GM21447 (cell line): ENCODE results near the gene LRMDA.
"Not testable (repeated sequence)": the region's sequence is repeated elsewhere in the genome, so short reads cannot be mapped to it uniquely, and the experiment has no call there.

Experiments
- ATAC-seq: cut with Tn5 transposase; IDR thresholded peaks from one replicate; pipeline ENCODE4 v1.9.1; 2021; ENCODE audit not compliant: unreplicated experiment

Gene LRMDA

DNA sequence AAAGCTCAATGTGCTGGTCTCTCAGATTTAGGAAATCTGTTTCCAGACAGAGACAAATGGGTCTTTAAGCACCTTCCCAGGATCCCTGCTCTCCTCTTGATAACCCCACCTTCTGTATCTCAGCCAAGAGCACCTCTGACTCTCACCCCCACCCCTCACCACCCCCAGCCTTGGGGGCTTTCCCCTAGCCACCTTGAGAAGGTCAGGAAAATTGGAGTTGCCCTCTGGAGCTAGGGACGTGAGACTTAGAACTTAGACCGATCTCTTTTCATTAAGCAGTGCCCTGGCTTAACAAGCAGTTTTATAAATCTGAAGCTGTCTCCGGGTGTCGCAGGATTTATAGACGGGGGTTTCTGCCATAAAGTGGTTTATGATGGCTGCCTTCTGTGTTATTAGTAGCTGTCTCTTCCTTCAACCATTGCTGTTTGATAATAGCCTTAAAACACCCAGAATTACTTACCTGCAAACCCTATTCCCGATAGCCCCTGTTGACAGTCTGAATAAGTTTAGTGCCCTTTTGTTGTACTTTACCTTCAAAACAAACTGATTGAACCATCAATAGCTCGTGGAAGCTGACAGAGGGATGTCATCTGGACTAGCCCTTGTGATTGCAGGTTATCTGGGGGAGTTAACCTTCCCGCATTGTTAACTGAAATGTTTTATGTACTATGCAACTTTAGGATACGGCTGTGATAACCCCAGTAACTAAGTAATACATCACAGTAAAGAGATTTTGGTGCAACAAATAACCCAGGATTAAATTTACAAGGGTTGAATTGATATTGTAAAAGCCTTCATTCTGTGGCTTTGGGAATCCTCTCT lies 621.5 kb downstream of the LRMDA start:
- no peak for ATAC-seq

- no peak for ATAC-seq
Measured at GRCh38 chr10:76055466-76055865, 624.0 kb downstream of the LRMDA start.

DNA sequence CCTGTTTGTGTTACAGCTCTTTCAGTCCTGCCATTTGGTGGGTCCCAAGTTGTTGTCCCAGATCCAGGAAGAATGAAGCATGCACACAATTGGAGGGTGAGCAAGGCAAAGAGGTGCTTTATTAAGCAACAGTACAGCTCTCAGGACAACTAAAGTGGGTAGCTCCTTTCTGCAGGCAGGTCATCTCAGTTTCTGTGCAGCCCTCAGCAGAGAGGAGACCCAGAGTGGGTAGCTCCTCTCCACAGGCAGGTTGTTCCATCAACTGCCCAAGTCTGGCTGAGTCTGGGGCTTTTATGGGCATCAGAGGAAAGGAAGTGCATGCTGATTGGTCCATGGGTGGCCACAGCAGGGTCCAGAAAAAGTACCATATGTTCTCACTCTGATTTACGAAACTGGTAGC lies 624.5 kb downstream of the LRMDA start:
- no peak for ATAC-seq

GRCh38 chr10:76060993-76061392 lies 629.6 kb downstream of the LRMDA start:
- not testable (repeated sequence) for ATAC-seq

- no peak for ATAC-seq
Measured at GRCh38 chr10:76066457-76066856, 635.0 kb downstream of the LRMDA start.

GRCh38 chr10:76067447-76067846 lies 636.0 kb downstream of the LRMDA start:
- no peak for ATAC-seq

DNA sequence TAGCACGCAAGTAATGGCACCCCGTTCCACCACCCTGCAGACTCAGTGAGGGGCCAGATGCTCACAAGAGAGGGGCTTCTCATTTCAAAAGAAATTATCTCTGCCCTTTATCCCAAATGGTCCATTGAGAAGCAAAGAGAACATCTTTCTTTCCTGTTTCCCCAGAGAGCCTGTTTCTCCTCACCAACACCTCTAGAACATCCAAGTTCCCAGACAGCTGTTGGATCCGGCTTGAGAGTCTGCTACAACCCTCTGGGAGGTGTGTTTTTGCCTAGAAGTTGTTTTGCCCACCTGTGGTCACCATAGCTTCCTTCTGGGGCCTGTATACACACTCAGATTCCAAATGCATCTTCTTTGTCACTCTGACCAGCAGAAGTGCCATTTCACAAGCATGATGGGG lies 637.4 kb downstream of the LRMDA start:
- no peak for ATAC-seq

GRCh38 chr10:76070916-76071315 lies 639.5 kb downstream of the LRMDA start:
- ATAC-seq: no peak

- ATAC-seq: no peak
Measured at GRCh38 chr10:76071653-76072365, 640.4 kb downstream of the LRMDA start.

DNA sequence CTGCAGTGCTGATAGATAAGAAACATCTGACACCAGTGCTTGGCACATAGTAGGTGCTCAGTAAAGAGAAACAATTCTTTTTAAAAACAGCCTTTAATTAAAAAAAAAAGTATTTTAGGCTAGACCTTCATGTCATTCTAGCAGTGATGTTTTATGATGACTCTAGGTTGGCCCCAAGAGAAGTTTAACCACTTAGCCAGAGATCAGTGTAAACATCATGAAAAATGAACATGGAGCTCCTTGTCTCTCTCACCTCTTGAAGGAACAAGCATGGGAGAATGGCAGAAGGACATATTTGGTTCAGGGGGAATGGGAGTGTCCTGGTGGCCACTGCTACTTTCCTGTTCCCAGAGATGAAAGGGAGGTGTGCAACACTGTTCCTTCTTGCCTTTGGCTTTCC lies 641.0 kb downstream of the LRMDA start:
- ATAC-seq: no peak

DNA sequence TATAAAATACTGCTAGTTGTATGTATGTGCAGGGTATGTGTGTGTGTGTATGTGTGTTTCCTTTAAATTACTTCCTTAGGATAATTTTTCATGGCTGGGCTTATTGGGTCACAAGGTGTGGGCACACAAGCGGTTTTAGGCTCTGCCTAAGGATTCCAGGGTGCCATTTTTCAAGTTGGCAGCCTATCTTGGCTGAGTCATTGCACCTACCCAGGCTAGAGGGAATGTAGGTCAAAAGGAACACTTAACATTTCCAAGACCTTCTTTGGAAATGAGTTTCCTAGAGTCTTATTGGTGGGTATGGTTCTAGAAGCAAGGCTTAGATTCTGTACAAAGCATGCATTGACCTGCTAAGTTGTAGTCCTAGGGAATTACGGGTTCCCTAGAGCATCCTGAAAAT lies 642.1 kb downstream of the LRMDA start:
- no peak for ATAC-seq

DNA sequence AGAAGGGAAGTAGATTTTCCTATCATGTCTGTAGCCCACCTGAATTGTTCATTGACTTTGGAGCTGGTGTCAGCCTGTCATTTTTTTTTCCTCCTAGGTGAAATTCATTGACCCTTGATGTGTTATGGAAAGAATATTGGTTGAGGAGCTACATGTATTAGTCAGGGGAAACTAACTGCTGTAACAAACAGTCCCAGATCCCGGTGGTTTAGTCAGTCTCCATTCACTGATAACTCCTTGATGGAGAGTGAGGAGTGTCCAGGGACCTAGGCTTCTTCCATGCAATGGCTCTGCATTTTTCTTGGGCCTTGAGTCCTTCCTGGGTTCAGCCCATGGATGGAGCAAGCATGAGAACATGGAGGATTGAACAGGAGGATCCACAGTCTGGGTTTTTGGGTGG lies 643.2 kb downstream of the LRMDA start:
- ATAC-seq: no peak

- ATAC-seq: no peak
Measured at GRCh38 chr10:76080451-76080850, 649.0 kb downstream of the LRMDA start.

GRCh38 chr10:76080991-76081390 lies 649.6 kb downstream of the LRMDA start:
- no peak for ATAC-seq

- no peak for ATAC-seq
Measured at GRCh38 chr10:76082232-76082631, 650.8 kb downstream of the LRMDA start.

GRCh38 chr10:76082956-76083355 lies 651.5 kb downstream of the LRMDA start:
- no peak for ATAC-seq

GRCh38 chr10:76085002-76085816 lies 653.8 kb downstream of the LRMDA start:
- no peak for ATAC-seq

DNA sequence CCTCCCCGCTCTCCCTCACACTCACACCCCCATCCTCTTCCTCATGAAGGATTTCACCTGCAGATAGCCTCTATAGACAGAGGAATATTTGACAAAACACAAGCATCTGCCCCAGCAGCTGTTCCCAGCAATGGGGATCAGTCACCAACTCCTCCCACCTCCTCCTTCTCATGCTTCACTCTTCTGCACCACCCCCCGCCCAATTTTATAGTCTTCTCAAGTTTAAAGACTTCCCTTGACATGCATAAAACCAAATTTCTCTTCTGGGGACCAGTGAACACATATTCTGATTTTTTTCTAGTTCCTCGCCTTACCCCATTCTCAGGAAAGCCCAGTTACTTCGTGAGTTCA lies 654.4 kb downstream of the LRMDA start:
- no peak for ATAC-seq

- no peak for ATAC-seq
Measured at GRCh38 chr10:76086170-76086760, 654.8 kb downstream of the LRMDA start.

DNA sequence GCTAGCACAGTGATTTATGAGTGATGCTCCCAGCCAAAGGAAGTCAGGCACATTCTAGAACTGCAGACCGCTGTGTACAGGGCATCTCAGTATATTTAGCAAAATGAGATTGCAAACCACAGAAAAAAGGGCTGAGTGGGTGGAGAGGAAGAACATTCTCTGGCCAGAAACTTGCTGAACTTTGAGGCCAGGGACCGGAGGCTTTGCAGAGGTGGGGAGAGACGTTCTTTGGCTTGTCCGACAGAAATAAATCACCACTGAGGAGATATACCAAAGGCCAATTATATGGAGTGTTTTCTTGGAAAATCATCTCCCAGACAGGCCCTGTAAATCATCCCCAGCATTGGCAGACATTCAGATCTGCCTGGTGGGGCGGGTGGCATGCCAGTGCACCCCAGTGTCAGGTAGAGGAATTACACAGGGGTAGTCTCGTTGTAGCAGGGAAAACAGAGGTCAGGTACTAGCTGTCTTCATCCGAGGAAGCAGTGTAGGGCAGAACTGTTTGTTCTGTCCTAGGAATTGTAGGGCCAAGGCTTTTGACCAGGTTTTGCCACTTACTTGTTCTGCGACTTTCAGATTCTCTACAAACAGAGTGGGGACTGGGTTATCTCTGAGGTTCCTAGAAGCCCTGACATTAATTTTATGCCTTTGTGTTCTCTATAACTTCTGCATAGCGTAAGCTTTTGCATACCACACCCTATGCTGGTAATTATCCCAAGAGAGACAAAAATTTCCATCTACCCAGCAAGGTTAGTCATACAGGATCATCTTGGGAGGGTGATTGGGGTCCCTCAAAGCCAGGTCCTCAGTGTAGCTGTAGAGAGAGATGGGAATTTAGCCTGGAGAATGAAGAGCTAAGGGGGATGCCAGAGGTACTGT lies 655.6 kb downstream of the LRMDA start:
- ATAC-seq: no peak
